ENCODE measurements around the gene YJU2.
A peak's percentile ranks its signal among the peaks of the same experiment; 100 is the strongest.
"Not testable (repeated sequence)": the region's sequence is repeated elsewhere in the genome, so short reads cannot be mapped to it uniquely, and the experiment has no call there.

The YJU2 gene

DNA sequence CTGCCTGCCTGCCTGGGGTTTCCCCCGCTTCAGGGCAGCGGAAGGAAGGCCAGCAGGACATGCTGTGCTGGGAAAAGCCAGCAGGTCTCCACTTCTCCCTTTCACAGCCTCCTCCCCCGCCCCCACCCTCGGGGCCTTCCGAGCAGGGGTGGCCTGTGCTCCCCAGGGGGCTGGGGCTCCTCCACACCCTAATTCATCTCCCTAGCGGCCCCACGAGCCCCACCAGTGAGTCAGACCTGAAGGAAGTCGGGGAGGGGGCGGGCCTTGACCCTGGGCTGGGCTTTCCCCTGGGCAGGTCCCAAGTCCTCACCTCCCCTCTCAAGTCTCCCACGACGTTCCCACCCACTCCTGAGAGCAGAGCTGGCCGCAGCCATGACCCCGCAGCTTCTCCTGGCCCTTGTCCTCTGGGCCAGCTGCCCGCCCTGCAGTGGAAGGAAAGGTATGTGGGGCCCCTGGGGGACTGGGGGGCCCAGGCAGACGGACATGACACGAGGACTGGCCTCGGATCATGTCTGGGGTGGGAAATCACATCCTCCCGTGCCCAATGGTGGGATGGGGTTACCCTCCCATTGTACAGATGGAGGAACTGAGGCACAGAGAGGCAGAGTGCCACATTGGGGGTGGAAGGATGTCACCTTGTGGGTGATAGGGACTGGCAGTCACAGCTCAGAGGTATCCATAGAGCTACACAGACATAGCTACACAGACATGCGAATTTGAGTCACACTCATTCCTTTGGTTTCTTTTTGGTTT is 17.5 kb upstream of the YJU2 start, which contains the start of gene EBI3:
Gene EBI3, plus strand, starts transcription at position 345 of the 753 bp plus-strand sequence. Its CDS starts 28 bp downstream, at position 373.
- no peak for DNase-seq

DNA sequence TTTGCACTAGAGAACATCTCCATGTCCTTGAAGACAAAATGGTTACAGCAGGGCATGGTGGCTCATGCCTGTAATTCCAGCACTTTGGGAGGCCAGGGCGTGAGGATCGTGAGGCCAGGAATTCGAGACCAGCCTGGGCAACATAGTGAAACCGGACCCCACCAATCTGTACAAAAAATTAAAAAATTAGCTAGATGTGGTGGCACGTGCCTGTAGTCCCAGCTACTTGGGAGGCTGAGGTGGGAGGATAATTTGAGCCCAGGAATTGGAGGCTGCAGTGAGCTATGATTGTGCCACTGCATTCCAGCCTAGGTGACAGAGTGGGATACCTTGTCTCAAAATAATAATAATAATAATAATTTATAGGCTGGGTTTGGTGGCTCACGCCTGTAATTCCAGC is 16.6 kb upstream of the YJU2 start:
- not testable (repeated sequence) for DNase-seq

DNA sequence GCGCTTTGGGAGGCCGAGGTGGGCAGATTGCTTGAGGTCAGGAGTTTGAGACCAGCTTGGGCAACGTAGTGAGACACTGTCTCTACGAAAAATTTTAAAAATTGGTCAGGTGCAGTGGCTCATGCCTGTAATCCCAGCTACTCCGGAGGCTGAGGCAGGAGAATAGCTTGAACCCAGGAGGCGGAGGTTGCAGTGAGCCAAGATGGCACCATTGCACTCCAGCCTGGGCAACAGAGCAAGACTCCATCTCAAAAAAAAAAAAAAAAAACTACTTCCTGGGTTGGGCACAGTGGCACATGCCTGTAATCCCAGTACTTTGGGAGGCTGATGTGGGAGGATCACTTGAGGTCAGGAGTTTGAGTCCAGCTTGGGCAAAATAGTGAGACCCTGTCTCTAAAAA is 15.4 kb upstream of the YJU2 start:
- not testable (repeated sequence) for DNase-seq

DNA sequence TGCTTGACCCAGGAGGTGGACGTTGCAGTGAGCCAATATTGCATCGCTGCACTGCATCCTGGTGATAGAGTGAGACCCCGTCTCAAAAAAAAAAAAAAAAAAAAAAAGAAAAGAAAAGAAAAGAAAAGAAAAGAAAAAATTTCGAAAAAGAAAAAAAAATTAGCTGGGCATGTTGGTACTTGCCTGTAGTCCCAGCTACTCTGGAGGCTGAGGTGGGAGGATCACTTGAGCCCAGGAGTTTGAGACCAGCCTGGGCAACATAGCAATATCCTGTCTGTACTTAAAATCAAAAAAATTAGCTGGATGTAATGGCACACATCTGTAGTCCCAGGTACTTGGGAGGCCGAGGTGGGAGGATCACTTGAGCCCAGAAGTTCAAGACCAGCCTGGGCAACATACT is 14.7 kb upstream of the YJU2 start:
- DNase-seq: not testable (repeated sequence)

DNA sequence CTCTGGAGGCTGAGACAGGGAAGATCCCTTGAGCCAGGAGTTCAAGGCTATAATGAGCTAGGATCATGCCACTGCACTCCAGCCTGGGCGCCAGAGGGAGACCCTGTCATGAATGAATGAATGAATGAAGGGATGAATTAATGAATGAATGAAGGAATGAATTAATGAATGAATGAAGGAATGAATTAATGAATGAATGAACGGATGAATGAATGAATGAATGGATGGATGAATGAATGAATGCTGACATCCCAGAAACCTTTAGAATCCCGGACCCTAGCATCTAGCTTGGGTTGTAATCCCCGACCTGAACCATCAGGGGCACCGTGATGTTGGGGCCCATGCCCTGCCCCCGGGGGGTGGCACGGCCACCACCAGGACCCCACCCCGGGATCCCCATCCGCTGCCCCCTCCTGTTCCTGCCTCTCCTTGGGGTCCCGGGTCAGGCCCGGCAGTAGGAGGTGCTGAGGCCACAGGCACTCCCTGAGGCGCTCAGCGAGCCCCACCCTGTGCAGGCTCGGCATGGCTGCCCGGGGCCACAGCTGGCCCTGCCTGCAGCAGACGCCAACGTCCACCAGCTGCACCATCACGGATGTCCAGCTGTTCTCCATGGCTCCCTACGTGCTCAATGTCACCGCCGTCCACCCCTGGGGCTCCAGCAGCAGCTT is 14.1 kb upstream of the YJU2 start:
- DNase-seq: no peak

DNA sequence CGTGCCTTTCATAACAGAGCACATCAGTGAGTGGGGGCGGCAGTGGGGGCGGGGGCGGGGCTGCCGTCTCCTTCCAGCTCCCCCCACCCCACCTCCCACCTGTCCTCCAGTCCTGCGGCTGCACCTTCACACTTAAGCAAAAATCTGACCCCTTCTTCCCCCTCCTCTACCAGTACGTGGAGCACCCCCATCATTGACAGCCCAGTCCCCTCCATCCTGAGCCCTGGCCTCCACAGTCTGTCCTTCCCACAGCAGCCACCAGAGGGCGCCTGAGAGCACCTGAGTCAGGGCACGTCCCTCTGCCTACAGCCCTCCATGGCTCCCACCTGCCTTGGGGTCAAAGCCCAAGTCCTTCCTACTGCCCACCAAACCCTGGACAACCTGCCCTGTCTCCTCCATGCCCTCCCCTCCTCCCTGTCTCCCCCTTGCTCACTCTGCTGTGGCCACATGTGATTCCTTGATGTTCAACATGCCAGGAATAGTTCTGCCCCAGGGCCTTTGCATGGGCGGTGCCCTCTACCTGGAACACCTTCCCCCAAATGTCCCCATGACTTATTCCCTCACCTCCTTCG is 13.5 kb upstream of the YJU2 start:
- DNase-seq: no peak

- no peak for DNase-seq
Observed at GRCh38 chr19:4234142-4234861, 12.6 kb upstream of the YJU2 start.

- DNase-seq: no peak
Observed at GRCh38 chr19:4234862-4235201, 12.0 kb upstream of the YJU2 start.

DNA sequence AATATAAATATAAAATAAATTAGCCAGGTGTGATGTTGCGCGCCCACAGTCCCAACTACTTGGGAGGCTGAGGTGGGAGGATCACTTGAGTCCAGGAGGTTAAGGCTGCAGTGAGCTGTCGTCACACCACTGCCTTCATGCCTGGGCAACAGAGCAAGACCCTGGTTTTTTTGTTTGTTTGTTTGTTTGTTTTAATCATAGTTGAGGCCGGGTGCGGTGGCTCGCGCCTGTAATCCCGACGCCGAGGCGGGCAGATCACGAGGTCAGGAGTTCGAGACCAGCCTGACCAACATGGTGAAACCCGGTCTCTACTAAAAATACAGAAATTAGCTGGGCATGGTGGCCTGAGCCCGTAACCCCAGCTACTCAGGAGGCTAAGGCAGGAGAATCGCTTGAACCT is 9.4 kb upstream of the YJU2 start:
- DNase-seq: not testable (repeated sequence)

- DNase-seq: no peak
Observed at GRCh38 chr19:4238831-4239230, 8.0 kb upstream of the YJU2 start.

DNA sequence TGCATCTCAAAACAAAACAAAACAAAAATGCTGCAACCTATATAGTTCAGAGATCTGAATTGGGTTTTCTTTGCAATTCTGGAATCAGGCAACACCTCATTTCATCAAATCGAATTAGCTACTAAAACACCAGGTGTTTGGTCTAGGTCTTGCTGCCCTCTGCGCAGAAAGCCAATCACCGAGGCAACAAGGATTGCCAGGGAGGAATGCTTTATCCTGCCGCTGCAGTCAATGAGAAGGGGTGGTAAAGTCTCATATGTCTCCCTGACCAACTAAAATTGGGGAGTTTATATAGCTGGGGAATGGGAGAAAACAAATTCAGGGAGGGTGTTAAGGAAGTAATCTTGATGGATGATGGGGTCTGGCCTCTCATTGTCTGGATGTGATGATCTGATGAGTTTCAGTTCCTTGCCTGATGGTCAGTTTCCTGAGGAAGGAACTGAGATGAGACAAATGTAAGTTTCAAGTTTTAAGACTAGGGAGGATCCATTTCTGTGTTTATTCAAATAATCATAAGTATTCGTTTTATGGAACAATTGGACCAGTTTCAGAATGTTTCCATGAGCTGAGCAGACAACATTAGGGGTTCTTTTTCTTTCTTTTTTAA is 5.0 kb upstream of the YJU2 start:
- no peak for DNase-seq

GRCh38 chr19:4245938-4246337 is 942 bp upstream of the YJU2 start:
- DNase-seq: not testable (repeated sequence)

DNA sequence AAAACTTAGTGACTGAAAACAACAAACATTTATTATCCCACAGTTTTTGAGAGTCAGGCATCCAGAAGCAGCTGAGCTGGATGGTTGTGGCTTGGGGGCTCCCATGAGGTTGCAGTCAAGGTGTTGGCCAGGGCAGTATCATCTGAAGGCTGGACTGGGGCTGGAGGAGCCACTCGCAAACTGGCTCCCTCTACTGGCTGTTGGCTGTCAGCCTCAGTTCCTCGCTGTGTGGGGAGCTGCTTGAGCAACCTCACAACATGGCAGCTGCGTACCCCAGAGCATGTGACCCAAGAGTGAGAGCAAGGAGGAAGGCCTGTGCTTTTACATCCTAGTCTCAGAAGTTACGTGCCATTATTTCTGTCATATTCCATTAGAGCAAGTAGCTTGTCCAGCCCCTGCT is 9.7 kb downstream of the YJU2 start:
- DNase-seq: no peak

DNA sequence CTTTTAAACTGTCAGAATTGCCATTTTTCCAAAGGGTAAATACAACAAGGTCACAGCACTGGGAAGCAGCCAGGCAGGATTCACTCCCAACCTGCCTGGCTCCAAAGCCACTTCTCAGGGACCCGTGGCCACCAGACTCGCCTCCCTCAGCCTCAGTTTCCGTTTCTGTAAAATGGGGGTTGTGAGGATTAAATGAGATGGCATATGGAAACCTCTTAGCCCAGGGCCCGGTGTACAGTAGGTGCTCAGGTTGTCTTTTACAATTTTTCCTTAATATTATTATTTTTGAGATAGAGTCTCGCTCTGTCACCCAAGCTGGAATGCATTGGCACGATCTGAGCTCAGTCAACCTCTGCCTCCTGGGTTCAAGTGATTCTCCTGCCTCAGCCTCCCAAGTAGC is 10.1 kb downstream of the YJU2 start:
- DNase-seq: no peak

GRCh38 chr19:4258181-4258580 is 11.3 kb downstream of the YJU2 start:
- no peak for DNase-seq

- DNase-seq: no peak
Observed at GRCh38 chr19:4260613-4261191, 13.8 kb downstream of the YJU2 start.

GRCh38 chr19:4264812-4265211 is 17.9 kb downstream of the YJU2 start:
- DNase-seq: no peak

GRCh38 chr19:4266253-4267000 is 19.5 kb downstream of the YJU2 start:
- no peak for DNase-seq

- DNase-seq: peak; percentile 6
Observed at GRCh38 chr19:4267101-4267900, 20.4 kb downstream of the YJU2 start.

GRCh38 chr19:4267901-4268815 is 21.3 kb downstream of the YJU2 start:
- no peak for DNase-seq

Data from NCI-H2227 treated with DMSO at 0.1 percent for 48 hours (cell line).